GM03348 (cell line): ENCODE measurements around the gene OGDH.
"Not testable (repeated sequence)": the region's sequence is repeated elsewhere in the genome, so short reads cannot be mapped to it uniquely, and the experiment has no call there.

Experiments used
- DNase-seq: peaks from one replicate; pipeline ENCODE4 v3.0.0; 2012; ENCODE audit warnings: low spot score

Gene OGDH

DNA sequence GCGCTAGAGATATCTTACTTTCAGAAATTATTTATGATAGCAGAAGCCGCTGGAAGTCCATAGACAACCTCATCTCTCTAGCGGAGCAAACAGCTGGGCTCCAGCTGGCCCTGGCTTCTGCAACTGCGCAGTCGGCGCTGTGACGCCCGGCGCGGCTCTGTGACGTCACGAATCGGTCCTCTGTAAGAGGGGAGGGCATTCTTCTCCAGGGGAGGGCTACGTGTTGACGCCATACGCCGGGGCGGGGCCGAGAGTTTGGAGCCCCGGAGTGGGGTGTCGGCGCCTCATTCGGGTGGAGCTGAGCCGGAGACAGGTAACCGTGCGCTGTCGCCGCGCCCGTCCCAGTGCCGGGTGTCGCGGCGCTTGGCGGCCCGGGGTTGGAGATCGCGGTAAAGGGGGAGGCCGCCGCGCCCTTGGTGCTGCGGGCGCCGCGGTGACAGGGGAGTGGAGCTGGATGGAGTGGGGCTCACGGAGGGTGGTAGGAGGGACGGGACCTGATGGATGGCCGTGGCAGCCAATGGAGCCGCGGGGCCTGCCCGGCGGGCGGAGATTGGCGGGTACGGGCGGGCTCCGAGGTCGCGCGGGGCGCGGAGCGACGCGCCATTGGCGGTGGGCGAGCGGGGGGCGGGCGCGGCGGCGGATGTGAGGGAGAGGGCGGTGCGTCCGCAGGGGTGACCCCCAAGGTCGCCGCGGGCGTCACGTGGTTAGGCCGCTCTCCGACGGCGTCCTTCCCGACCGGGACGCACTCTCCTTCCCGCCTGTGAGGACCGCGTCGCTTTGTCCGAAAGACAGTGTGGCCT, at the start of gene OGDH:
OGDH (plus strand) TSS at position 287 of the 800 bp plus-strand sequence. CDS start 17,717 bp downstream, outside the sequence.
- DNase-seq: peak; percentile 99

DNA sequence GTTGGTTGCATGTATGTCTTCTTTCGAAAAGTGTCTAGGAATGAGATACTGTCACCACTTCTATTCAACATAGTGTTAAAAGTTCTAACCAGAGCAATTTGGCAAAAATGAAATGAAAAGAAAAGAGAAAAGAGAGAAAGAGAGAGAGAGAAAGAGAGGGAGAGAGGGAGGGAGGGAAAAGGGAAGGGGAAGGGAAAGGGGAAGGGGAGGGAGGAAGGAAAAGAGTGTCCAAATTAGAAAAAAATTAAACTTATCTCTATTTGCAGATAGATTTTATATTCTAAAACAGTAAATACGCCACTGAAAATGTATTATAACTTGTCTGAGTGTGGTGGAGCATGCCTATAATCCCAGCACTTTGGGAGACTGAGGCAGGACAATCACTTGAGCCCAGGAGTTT, 48.9 kb upstream of the OGDH start:
- DNase-seq: no peak

GRCh38 chr7:44559485-44559884, 46.9 kb upstream of the OGDH start:
- DNase-seq: no peak

DNA sequence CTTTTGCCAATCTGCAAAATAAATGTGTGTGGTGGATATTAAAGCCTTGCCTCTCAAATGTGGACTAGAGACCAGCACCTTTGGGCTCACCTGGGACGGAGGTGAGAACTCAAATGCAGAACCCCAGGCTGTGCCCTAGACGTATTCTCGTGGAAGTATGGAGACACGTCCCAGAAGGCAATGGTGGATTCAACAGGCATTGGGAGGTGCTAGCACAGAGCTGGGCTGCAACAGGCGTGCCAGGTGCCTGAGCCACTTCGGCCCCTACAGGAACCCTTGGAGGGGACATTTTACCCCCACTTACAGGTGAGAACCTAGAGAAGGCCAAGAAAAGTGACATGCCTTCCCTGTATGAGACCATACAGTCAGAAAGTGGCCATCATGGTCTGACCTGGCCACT, 44.9 kb upstream of the OGDH start:
- no peak for DNase-seq

GRCh38 chr7:44561962-44562621, 44.3 kb upstream of the OGDH start:
- peak; percentile 73 for DNase-seq

GRCh38 chr7:44562622-44562962, 43.8 kb upstream of the OGDH start:
- not testable (repeated sequence) for DNase-seq

- DNase-seq: no peak
Observed at GRCh38 chr7:44563171-44563679, 43.2 kb upstream of the OGDH start.

GRCh38 chr7:44564606-44565005, 41.8 kb upstream of the OGDH start:
- no peak for DNase-seq

GRCh38 chr7:44565097-44565794, 41.2 kb upstream of the OGDH start:
- DNase-seq: peak; percentile 86

DNA sequence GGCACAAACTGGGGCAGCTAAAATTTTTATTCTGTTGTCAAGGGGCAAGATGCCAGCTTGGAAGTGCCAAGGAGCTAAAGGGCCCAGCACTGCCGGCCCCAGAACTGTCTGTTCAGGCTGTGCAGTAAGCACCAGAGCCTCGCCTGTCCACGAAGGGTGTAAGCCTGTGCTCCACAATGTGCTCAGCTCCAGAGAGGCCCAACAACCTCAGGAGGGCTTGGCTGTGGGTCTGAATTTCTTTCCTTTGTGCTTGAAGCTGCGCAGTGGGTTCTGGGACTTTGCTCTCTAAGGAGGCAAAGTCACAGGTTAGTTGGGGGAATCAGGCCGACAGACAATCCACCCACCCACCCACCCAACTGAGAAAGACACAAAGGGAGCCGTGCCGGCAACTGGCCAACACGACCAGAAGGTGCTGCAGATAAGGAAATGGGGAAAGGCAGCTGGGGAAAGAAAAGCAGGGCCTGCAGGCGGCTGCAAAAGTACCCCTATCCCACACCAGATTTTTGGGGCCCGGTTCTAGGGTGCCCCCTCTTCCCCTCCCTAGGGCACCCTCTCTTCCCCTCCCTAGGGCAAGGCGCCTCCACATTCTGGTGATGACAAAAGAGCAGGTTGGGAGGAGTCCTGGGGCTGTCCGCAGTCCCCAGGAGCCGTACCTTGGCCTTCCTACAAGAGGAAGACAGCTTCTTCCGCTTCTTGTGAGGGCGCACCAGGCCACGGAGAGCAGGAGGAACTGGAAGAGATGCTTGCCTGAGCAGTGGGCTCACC, 40.5 kb upstream of the OGDH start:
- DNase-seq: no peak

DNA sequence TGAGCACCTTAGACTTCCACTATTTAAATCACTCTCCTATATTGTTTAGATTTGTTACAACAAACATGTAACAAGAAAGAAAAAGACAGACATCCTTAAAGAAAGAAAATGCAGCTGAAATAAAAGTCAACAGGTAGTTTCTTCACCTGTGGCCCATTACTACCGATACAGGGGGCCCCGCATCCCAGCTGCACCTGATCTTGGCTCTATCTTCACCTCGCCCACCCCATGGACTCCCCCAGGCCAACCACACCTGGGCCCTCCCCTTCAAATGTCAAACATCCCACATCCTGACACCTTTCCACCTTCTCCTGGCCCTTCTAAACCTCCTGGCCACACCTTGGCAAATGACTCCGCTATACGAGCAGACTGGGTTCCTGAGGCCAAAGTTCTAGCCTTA, 39.7 kb upstream of the OGDH start:
- no peak for DNase-seq

DNA sequence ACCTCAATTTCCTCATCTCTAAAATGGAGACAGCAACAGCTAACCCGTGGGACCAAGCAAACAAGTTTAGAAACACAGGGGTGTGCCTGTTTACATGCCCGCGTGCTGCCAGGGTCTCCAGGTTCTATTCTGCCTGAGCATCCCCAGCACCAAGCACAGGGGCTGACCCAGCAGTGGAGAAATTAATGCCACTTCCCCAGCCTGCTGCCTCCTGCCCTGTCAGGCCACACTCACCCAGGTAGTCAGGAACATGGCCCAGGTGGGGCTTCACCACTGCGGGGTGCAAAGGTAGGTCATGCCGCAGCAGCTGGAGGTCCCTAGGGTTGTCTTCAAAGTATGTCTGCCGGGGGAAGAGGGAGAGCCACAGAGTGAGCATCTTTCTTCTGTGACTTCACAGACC, 38.5 kb upstream of the OGDH start:
- no peak for DNase-seq

GRCh38 chr7:44568771-44569560, 37.5 kb upstream of the OGDH start:
- DNase-seq: no peak

DNA sequence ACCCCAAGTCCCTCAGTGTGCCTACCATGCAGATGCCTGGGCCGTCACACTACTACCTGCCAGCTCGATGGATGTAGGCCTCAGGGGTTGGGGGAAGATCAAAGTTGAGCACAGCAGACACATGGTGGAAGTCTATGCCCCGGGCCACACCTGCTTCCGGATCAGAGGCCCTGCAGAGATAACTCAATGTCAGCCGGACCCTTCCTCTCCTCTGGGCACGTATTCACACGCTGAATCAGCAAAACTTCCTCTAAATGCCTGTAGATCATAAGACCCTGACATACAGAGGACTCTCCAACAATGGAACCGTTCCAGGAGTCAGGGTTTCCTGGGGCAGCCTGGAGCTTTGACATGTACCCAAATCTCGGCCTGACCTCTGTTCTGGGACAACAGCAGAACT, 36.5 kb upstream of the OGDH start:
- DNase-seq: no peak

DNA sequence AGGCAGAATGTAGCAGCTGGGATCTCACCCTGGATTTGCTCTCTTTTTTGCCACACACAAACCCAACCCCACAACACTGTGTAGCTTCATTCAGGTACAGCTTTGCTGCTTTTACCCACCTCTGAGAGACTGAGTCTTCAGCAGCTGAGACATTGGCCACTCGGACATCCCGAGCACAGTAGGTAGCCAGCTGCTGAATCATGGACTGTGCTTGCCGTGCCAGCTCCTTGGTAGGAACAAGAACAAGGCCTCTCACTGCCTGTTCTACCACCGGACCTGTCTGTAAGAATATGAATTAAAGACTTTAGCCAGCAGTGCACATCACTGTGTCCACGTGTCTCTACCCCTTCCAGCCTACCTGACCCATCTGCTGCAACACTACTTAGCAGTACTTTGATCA, 33.7 kb upstream of the OGDH start:
- DNase-seq: no peak

- peak; percentile 97 for DNase-seq
Observed at GRCh38 chr7:44573464-44574286, 32.8 kb upstream of the OGDH start, which contains the start of gene DDX56. TSS of gene DDX56 (minus strand) at chr7:44573908. CDS start at chr7:44573895, 13 bp downstream.

DNA sequence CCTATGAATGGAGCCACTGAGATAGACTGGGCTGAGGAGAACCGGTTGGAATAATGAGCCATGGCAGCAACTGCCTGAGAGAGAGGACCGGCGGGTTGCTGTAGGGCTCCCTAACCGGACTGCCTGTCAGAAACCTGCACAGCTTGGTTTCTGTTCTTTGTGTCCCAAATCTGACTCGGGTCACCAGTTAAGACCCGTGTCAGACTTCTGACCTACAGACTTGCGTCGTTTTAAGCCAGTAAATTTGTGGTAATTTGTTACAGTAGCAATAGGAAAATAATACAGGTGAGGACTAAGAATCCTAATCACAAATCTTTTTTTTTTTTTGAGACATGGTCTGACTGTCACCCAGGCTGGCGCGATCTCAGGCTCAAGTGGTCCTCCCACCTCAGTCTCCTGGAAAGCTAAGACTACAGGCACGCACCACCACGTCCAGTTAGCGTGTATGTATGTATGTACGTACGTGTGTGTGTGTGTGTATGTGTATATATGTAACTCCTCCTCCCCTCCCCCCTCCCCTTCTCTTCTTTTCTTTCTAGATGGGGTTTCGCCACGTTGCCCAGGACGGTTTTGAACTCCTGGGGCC, 32.0 kb upstream of the OGDH start:
- no peak for DNase-seq

- DNase-seq: no peak
Observed at GRCh38 chr7:44575054-44575453, 31.4 kb upstream of the OGDH start.

GRCh38 chr7:44576228-44576627, 30.2 kb upstream of the OGDH start:
- DNase-seq: no peak
